A673 (cell line): ENCODE data around the gene CWC27.

Source experiments
- CTCF ChIP-seq: fragments of 300-800, 200-600 bp; sonication (generic); conservative IDR thresholded peaks from 2 replicates; pipeline ENCODE4 v1.5.1; 2017; ENCODE audit warnings: low read depth, mild to moderate bottlenecking, antibody characterized with exemption, low read length, moderate library complexity, mixed read lengths
- EZH2 ChIP-seq: fragments of 200-600 bp; sonication (generic); IDR thresholded peaks from 2 replicates; pipeline ENCODE4 v1.6.1; 2017; ENCODE audit warnings: borderline replicate concordance, low read depth, mild to moderate bottlenecking, mixed read lengths, antibody characterized with exemption, low read length; ENCODE audit not compliant: poor library complexity, severe bottlenecking

DNA sequence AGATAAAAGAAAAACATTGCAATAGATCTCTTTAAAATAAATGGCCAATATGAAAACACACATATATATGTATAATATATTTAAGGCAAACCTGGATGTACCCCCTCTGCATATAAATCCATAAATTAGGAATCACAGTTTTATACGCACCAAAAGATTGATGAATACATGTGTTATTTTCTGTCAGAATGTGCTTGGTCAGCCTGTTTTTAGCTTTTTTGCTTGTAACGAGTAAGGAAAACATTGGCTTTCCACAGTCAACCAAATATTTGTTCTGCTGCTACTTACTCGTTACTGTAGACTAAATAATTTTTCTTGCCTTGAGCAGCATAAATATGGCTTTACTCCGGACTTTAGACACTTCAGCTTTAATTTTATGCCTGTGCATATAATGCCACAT lies 173.7 kb downstream of the CWC27 start:
- TF ChIP-seq EZH2 (no peak), CTCF (no peak)
